ENCODE measurements around the gene EHMT1. TPM values are rescaled to one million over a fixed set of nuclear protein-coding genes. Genes with fewer than 3 reads are reported as not detected.
"Not testable (repeated sequence)": the region's sequence is repeated elsewhere in the genome, so short reads cannot be mapped to it uniquely, and the experiment has no call there.

Gene EHMT1
- total RNA-seq, 1 donor, result 31.4 TPM

- TF ChIP-seq CTCF (IDR thresholded peaks at IDR 0.05; ENCODE audit: insufficient read depth, low read length), result no peak
- no peak overlapping the region for H3K4me3 ChIP-seq (ENCODE audit: low read depth, low read length)
- no peak for DNase-seq (ENCODE audit: low read depth)
Observed at GRCh38 chr9:137880976-137881530, 262.2 kb downstream of the EHMT1 start.

GRCh38 chr9:137881591-137882505 is 263.0 kb downstream of the EHMT1 start:
- no peak for DNase-seq (ENCODE audit: low read depth)
- no peak overlapping the region for H3K4me3 ChIP-seq (ENCODE audit: low read depth, low read length)

GRCh38 chr9:137882506-137882821 is 263.7 kb downstream of the EHMT1 start:
- no peak for DNase-seq (ENCODE audit: low read depth)
- H3K4me3 ChIP-seq (ENCODE audit: low read depth, low read length), result no peak overlapping the region
- no peak for TF ChIP-seq CTCF (IDR thresholded peaks at IDR 0.05; ENCODE audit: insufficient read depth, low read length)

More at GRCh38 chr9:137881591-137882505, 263.0 kb downstream of the EHMT1 start:
- no peak for TF ChIP-seq CTCF (IDR thresholded peaks at IDR 0.05; ENCODE audit: insufficient read depth, low read length)

- H3K4me3 ChIP-seq (ENCODE audit: low read depth, low read length); DNase-seq (ENCODE audit: low read depth): not testable (repeated sequence)
Observed at GRCh38 chr9:137883977-137884376, 265.2 kb downstream of the EHMT1 start.

GRCh38 chr9:137884547-137884946 is 265.7 kb downstream of the EHMT1 start:
- not testable (repeated sequence) for H3K4me3 ChIP-seq (ENCODE audit: low read depth, low read length); DNase-seq (ENCODE audit: low read depth)

- not testable (repeated sequence) for DNase-seq (ENCODE audit: low read depth); H3K4me3 ChIP-seq (ENCODE audit: low read depth, low read length)
Observed at GRCh38 chr9:137885121-137885520, 266.3 kb downstream of the EHMT1 start.

Small RNA genes lying within 50 kb of the gene (small RNA-seq; reads per million reads assigned to genes)
- gene MIR602 (not detected), gene RF00017 (not detected)

Other genes starting within 250 kb of the EHMT1 start
- gene EXD3, start 195.8 kb upstream of the EHMT1 start, total RNA-seq (ENCODE audit: low replicate concordance), result 5.2 and 14.3 TPM in 2 replicates
- gene NOXA1, start 195.6 kb upstream of the EHMT1 start, total RNA-seq (ENCODE audit: low replicate concordance), result 0.36 and 0.74 TPM in 2 replicates
- gene ENTPD8, start 177.6 kb upstream of the EHMT1 start, total RNA-seq (ENCODE audit: low replicate concordance), result not detected in 2 replicates
- gene NSMF, start 159.7 kb upstream of the EHMT1 start, total RNA-seq (ENCODE audit: low replicate concordance), result 29.1 and 29.6 TPM in 2 replicates
- 0.81 and 5.4 TPM in 2 replicates for gene PNPLA7, start 68.6 kb upstream of the EHMT1 start, total RNA-seq (ENCODE audit: low replicate concordance)
- gene MRPL41, start 67.1 kb upstream of the EHMT1 start, total RNA-seq (ENCODE audit: low replicate concordance), result 27.7 and 81.1 TPM in 2 replicates
- gene DPH7, start 40.1 kb upstream of the EHMT1 start, total RNA-seq (ENCODE audit: low replicate concordance), result 16.1 and 20.2 TPM in 2 replicates
- 5.1 and 15.5 TPM in 2 replicates for gene ZMYND19, start 28.5 kb upstream of the EHMT1 start, total RNA-seq (ENCODE audit: low replicate concordance)
- gene ARRDC1, start 13.3 kb upstream of the EHMT1 start, total RNA-seq (ENCODE audit: low replicate concordance), result 1.8 and 15.0 TPM in 2 replicates

All from fibroblast of the aortic adventitia (primary cell).